SHP77 (cell line): ENCODE data around the gene HECA.
"Not testable (repeated sequence)": the region's sequence is repeated elsewhere in the genome, so short reads cannot be mapped to it uniquely, and the experiment has no call there.

Experiments
- DNase-seq, 2 experiments: peaks; one replicate each; lab custom pipeline; 2025; lab: John Stamatoyannopoulos, UW

The HECA gene, protein sequence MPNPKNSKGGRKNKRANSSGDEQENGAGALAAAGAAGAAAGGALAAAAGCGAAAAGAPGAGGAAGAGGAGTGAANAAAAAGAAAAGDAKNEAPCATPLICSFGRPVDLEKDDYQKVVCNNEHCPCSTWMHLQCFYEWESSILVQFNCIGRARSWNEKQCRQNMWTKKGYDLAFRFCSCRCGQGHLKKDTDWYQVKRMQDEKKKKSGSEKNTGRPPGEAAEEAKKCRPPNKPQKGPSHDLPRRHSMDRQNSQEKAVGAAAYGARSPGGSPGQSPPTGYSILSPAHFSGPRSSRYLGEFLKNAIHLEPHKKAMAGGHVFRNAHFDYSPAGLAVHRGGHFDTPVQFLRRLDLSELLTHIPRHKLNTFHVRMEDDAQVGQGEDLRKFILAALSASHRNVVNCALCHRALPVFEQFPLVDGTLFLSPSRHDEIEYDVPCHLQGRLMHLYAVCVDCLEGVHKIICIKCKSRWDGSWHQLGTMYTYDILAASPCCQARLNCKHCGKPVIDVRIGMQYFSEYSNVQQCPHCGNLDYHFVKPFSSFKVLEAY

DNA sequence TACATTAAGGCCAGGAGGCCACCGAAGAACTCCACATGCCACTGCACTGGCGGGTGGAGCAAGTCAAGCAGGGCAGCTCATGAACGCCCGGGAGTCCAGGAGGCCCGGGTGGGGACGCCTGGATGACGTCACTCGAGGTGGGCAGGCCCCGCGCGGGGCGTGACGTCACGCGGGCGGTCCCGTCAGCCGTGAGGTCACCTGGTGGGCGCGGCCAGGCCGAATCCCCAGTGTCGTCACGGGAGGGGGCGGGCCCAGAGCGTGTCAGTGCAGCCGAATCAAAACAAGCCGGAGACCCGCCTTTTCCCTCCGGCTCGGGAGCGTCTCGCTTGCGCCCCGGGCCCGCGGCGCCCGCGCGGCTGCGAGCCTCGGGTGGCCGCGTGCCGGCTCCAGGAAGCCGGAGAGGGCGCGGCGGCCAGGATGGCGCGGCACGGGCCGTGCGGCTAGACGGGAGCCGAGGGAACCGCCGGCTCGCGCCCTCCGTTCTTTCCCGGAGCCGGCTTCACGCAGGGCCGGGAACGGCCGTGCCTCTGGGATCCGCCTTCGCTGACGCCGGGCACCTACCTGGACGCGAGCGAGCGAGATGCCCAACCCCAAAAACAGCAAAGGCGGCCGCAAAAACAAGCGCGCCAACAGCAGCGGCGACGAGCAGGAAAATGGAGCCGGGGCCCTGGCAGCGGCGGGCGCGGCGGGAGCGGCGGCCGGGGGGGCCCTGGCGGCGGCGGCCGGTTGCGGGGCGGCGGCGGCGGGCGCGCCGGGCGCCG lies at the start of gene HECA:
Gene HECA (plus strand): TSS at position 264 of the 761 bp plus-strand sequence. CDS start 317 bp downstream, at position 581.
- peak; percentile 68 to 84 for DNase-seq

DNA sequence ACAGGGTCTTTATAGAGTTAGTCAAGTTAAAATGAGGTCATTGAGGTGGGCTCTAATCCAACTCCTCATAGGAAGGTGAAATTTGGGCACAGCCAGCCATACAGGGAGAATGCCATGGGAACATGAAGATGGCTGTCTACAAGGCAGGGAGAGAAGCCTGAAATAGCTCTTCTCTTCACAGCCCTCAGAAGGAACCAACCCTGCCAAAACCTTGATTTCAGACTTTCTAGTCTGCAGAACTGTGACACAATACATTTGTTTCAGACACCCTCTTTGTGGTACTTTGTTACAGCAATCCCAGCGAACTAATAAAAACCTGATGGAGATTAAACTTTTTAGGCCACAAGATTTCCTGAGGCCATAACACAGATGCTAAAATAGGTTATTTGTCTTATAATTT lies 43.1 kb upstream of the HECA start:
- no peak for DNase-seq

DNA sequence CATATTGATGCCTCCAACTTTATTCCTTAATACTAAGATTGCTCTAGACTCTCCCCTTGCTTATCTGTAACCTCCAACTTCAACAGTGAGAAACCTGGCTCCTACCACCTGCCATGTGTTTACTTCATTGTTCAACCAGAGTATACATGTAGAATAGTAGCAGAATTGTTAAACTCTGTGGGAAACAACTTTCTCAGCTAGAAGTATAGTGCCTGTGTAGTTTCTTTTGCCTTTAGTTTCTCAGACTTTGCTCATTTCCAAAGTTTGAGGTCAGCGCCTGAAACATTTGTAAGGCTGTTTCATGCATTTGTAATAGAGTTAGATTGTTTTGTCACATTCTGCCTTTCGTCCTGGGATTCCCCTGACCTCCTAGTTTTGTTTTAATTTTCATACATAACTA lies 34.9 kb upstream of the HECA start:
- no peak for DNase-seq

DNA sequence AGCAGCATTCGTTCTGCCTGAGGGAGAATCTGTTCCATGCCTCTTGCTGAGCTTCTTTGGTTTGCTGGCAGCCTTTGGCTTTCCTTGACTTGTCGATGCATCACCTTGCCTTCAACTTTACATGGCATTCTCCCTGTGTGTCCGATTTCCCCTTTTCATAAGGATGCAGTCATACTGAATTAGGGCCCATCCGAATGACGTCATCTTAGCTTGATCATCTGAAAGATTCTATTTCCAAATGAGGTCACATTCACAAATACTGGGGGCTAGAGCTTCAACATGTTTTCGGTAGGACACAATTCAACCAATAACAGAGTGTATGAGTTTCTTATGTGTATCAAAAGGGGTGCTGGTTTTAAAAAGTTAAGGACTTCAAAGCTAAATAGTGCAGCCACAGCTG lies 27.8 kb upstream of the HECA start:
- no peak for DNase-seq

DNA sequence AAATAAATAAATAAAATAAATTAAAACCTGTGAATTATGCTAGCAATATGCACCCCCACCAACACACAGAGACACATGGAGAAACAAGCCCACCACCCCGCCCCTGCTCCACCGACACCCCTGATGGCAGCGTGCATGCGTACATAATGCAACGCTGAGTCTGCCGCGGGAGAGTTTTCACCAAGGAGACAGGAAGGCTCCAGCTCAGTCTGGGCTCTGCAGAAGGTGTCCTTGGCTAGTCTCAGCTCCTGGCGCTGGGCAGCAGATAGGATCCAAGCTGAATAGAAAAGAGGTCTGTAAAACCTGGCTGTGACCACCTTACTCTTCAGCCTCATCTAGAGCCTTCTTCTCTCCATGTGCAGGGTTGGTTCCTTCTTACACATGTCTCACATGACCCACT lies 26.5 kb upstream of the HECA start:
- no peak for DNase-seq

DNA sequence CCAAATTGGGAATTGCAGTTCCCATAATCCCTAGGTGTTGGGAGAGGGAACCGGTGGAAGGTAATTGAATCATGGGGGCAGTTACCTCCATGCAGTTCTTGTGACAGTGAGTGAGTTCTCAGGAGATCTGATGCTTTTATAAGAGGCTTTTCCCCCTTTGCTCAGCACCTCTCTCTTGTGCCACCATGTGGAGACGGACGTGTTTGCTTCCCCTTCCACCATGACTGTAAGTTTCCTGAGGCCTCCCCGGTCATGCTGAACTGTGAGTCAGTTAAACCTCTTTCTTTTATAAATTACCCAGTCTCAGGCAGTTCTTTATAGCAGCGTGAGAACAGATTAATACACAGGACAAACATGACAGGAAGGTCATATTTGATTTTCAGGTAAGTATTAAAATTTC lies 25.3 kb upstream of the HECA start:
- no peak for DNase-seq

DNA sequence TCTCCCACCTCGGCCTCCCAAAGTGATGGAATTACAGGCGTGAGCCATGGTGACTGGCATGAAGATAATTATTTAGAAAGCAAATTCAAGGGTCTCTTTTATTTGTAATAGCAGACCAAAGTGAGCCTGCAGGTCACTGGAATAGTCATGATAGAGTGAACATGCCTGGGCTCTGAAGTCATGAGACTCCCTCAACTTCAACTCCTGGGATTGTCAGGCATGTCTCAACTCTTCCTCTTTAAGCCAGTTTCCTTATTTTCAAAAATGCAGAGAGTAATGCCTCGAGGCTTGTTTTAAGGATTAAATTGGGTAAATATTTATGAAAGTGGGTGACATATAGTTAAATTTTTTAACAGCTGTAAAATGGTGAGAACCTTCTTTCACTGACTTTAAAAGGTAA lies 22.7 kb upstream of the HECA start:
- DNase-seq, result no peak

DNA sequence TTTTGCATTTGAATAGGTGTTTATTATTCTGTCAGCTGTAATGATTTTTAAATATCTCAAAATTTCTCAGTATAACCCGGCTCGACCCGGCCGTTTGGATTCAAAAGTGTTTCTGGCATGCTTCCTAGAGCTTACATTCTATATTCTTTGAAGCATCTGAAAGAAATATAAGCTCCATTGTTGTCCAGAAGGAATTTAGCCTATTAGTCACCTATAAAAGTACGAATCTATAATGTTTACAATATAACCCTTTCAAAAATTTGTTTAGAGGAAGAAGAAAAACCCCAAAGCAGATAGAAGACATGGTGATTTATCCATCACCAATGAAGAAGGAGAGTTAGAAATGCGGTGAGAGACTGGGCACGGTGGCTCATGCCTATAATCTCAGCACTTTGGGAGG lies 22.3 kb upstream of the HECA start:
- DNase-seq, result no peak

DNA sequence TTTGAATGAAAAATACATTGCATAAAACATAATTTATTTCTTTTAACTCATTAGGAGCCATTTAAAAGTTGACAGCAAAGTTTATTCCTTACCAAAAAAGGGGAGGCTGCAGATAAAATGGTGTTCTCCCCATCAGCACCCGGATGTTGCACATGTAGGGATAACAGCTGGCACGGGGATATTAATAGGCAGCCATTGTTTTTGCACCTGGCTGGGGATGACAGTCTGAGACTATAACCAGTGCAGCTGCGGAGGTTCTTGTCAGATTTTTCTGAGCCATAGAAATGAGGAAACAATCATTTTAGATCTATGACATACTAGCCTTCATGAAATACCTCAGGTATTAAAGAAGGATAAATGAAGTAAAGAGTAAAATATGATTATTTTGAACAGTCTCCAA lies 20.1 kb upstream of the HECA start:
- DNase-seq, result peak; percentile 87 to 90

DNA sequence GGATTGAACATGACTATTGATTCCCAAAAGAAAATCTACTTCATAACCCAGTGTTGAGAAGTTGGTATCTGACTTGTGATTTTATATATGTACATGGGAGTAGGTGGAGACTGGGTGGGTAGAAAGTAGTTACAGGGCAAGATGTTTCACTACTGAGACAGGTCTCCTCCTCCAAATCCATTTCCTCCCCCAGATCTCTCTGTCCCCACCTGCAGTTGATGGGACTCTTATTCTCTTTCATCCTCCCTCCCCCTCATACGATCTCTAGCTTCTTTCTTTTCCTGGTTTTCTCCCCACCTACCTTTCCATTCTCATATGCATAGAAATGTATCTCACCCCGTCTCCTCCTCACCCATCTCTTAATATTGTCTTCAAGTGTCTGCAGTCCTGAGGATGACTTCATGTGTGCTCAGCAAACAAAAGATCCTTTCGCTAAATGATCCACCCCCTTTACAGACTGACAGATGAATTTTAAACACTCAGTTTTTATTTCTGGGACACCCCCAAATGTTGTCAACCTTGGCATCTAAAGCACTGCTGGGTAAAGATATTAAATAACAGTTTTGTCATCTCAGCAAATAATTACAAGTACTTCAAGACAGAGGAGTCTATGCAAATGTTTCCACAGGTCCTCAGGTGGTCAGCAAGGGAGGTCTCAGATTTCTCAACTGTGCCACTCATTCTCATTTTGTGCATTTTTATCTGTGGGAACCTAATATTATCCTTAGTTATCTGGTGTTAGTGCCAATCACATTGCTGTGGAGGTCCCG lies 18.7 kb upstream of the HECA start:
- DNase-seq, result no peak

DNA sequence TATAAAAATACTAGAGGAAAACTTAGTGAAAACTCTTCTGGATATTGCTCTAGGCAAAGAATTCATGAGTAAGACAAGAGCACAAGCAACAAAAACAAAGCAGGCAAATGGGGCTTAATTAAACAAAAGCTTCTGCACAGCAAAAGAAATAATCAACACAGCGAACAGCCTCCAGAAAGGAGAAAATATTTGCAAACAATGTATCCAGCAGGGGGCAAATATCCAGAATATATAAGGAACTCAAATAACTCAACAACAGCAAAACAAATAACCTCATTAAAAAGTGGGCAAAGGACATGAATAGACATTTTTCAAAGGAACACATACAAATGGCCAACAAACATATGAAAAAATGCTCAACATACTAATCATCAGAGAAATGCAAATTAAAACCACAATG lies 17.1 kb upstream of the HECA start:
- DNase-seq, result no peak

DNA sequence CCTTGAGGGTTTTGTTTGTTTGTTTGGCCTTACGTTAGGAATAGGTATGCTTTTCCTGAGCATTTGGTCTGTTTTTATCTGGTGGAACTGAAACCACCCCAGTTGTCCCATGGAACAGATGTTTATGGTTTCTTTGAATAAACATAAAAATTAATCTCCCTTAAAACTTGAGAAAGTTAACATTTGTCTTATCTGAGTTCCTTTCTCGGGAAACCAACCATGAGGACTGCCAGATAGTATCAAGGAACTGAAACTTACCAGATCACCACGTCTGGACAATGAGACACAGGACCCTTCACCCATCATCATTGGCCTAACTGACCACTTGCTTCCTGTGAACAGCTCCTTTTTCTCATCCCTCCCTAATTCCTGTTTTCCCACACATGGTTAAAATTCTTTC lies 15.3 kb upstream of the HECA start:
- DNase-seq, result no peak

DNA sequence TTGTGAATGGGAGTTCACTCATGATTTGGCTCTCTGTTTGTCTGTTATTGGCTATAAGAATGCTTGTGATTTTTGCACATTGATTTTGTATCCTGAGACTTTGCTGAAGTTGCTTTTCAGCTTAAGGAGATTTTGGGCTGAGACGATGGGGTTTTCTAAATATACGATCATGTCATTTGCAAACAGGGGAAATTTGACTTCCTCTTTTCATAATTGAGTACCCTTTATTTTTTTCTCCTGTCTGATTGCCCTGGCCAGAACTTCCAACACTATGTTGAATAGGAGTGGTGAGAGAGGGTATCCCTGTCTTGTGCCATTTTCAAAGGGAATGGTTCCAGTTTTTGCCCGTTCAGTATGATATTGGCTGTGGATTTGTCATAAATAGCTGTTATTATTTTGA lies 12.1 kb upstream of the HECA start:
- DNase-seq, result not testable (repeated sequence)

DNA sequence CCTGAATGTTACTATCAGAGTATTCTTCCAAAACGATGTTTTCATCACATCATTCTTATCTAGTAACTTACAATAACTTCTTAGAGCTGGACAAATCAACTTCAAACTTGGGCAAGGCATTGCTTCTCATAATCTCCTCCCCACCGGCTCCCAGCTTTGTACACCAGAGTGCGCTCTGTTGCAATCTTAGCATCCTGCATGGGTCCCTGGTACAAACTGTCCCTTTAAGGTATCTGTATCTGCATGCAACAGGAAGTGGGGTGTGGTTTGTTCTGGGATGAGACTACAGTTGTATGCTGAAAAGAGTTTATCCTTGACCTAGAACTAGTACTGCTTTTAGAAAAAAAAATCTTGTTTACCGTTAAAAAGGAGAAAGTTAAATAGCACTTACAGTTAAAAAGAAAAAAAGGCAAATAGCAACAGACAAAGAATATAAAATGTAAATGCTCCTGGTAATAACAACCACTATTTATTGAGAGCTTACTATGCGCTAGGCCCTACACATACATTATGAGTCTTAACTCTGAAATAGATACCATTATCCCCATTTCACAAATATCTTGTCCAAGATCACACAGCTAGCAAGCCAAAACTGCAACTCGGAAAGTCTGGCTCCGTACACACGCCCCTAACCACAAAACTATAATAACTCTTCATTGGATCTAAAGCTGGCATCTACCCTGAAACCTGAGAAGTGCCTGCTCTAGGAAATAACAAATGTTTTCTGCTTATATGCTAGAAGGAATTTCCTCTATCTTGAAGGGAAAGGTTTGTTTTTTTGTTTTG lies 9.8 kb upstream of the HECA start:
- DNase-seq, result peak; percentile 30 to 37

DNA sequence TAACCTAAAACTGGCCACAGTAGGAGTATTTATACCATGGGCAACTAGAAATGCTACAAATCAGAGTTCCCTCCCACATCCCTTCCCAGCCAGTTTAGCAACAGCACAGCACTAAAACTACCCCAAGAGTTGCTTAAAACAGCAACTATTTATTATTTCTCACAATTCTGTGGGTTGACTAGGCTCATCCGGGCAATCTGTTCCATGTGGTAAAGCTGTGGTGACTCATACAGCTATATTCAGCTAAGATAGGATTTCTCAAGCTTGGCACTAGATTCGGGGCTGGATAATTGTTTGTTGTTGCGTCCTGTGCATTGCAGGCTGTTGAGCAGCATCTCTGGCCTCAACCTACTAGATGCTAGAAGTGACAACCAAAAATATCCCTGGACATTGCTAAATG lies 8.6 kb upstream of the HECA start:
- no peak for DNase-seq

DNA sequence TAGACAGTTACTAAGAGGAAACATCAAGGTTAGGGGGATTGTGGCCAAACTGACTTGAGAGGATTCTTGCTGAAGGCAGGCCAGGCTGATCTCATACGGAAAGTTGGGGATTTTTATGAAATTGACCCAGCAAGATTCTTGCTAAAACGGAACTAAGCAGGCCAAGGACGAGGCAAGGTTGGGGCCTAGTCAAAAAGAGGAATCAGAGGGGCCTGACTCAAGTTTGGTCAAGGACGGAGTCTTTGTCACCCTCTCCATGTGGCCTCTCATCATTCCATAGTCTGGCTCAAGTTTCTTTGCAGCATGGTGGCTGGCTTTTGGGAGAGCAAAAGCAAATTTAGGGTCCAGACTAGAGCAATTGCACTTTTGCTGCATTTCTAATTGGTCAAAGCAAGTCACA lies 7.9 kb upstream of the HECA start:
- DNase-seq, result no peak

DNA sequence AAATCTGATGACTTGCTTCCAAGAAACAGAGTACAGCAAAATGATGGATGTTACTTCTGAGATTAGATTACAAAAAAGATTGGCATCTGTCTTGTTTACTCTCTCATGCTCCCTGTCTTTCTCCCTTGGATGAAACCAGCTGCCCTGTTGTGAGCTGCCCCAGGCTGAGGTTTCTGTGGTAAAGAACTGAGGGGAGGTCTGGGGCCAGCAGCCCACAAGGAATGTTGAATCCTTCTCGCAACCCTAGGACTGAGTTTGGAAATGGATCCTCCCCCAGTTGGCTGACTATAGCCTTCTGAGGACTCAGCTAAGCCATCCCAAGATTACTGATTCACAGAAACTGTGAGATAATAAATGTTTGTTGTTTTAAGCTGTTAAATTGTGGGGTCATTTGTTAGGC lies 5.6 kb upstream of the HECA start:
- DNase-seq, result no peak

DNA sequence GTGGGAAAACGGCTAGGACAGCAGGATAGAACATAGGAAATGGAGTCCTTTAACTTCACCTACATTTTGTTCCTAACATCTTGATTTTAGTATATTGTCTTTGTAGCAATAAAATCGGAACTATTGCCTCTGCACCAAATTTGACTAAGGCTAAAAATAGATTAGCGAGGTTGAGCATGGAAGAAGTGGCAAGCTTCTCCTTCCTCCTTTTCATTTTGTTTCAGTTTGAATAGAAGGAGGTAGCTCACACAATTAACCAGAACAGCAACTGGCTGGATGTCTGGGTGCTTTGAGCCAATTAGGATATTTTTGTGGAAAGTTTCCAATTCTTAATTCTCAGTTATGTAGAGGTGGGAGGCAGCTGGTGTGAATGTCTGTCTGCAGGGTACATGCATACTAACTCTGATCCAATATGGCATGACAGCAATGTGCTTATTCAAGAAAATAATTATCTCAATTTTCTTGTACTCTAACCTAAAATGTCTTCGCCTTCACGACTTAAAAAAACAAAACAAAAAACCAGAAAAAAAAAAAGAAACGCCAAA lies 3.1 kb upstream of the HECA start:
- no peak for DNase-seq

DNA sequence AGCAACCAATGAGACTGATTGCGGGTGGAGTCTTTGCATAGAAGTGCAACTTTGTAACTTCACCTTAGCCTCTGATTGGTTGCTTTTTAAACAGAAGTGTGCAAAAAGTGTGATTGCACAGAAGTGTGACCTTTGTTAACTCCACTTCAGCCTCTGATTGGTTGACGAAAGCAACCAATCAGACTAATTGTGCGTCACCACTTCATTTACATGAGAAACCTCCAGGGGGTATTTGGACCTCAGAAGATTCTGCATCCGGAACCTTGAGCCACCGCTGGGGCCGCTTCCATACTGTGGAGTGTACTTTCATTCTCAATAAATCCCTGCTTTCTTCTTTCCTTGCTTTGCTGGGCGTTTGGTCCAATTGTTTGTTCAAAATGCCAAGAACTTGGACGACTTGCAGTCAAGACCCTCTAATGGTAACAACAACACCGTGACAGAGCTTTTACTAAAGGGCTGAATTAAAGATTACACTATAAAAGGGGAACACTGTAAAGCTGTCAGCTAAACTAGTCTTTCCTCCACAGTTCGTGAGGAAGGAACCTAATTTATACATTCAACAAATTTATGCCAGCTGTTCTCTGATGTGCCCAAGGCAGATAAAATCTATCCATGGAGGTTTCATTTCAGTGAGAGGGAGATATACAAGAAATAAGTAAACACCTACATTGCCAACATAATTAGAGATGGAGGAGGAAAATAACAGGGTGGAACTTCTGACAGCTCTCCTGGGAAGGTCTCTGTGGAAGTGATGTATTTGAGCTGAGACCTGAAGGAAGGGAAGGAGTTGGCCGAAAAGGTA lies 1.4 kb upstream of the HECA start:
- no peak for DNase-seq

DNA sequence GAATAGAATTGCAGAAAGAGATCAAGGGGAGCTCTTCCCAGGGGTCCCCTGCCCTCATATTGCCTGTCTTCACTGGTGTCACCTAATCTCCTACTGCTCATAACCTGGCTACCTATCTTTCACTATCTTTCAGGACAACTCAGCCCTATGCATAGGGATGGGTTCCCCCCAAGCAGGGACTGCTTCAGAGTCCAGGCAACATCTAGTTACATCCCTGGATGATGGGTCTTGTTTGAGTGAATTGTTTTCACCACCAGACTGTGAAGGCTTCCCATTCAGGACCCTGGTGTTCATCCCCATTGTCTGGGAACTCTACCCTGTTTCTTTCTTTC lies 850 bp upstream of the HECA start:
- no peak for DNase-seq
